Measurements from ENCODE around the gene EPHA3.

- TF ChIP-seq GATA2 (IDR thresholded peaks at IDR 0.05; ENCODE audit: low read depth, low read length) (no peak), GATA3 (IDR thresholded peaks at IDR 0.05; ENCODE audit: low read depth, low read length) (no peak)
Measured at GRCh38 chr3:89114841-89115223, 7.4 kb downstream of the EPHA3 start.

All from SH-SY5Y (cell line).